Stomach (tissue), 4 donors: ENCODE data around the gene LEFTY1.

Experiments
- CTCF ChIP-seq, 7 experiments: fragments of 450-650 bp in 4 of 7; fragments of 200-600 bp in 3 of 7; sonication (generic) in 3 of 7; IDR thresholded peaks; one replicate each; pipeline ENCODE4 v1.5.1; 2016 to 2019; ENCODE audit warnings: antibody characterized with exemption in 7 of 7, control low read depth in 2 of 7, mild to moderate bottlenecking in 1 of 7
- EP300 ChIP-seq: sonication (generic); formaldehyde crosslinking; IDR thresholded peaks from one replicate; pipeline ENCODE4 v1.6.1; 2017; ENCODE audit warnings: antibody characterized with exemption
- POLR2A ChIP-seq, 4 donors: fragments of 450-650 bp; IDR thresholded peaks; one replicate each; pipeline ENCODE4 v1.6.1; 2016; ENCODE audit warnings: antibody characterized with exemption in 4 of 4, control low read depth in 2 of 4, mild to moderate bottlenecking in 1 of 4, moderate library complexity in 1 of 4
- POLR2AphosphoS5 ChIP-seq, 3 donors: sonication (generic); formaldehyde crosslinking; IDR thresholded peaks; one replicate each; pipeline ENCODE4 v1.6.1; 2016; ENCODE audit warnings: antibody characterized with exemption in 3 of 3

- peak in 1 of 4 donors; percentile 4 for TF ChIP-seq POLR2A (IDR thresholded peaks at IDR 0.05)
- TF ChIP-seq CTCF (IDR thresholded peaks at IDR 0.05), result peak in 4 of 7 experiments; percentile 10 to 34 (median 24)
- peak; percentile 60 to 89 (median 86) for TF ChIP-seq POLR2AphosphoS5 (IDR thresholded peaks at IDR 0.05)
- TF ChIP-seq EP300, result no peak
Observed at GRCh38 chr1:225881959-225882693, 6.8 kb downstream of the LEFTY1 start, which contains the start of gene TMEM63A.
